B cell (primary cell): ENCODE data around the gene TAS1R1. TPM values are rescaled to one million over a fixed set of nuclear protein-coding genes. Genes with fewer than 3 reads are reported as not detected.

Experiments
- ATAC-seq: fragments of 200-7000 bp; cut with Tn5 transposase; one replicate; pipeline ENCODE4 v1.10.0; 2021; ENCODE audit warnings: low read depth, mild to moderate bottlenecking, moderate number of reproducible peaks, moderate library complexity
- CTCF ChIA-PET: fragments of 350-600 bp; sonication (Branson Sonifier 250); formaldehyde crosslinking; loops from one replicate; lab custom pipeline; 2021; ENCODE audit warnings: antibody characterized with exemption, inconsistent platforms; lab: Charles Lee
- POLR2A ChIA-PET: fragments of 350-600 bp; sonication (Branson Sonifier 250); formaldehyde crosslinking; loops from one replicate; lab custom pipeline; 2021; ENCODE audit warnings: antibody characterized with exemption; lab: Charles Lee
- DNase-seq: peaks from one replicate; pipeline ENCODE4 v3.0.0; 2013
- H2AFZ ChIP-seq: 2 replicates; pipeline ENCODE4 v1.6.1; 2012; ENCODE audit warnings: mild to moderate bottlenecking, low read depth, low read length; ENCODE audit not compliant: insufficient read depth, poor library complexity, severe bottlenecking
- H3K27ac ChIP-seq, 2 donors: 1 replicate in 1 of 2; 2 replicates in 1 of 2; pipeline ENCODE4 v1.5.1; 2012 to 2013; ENCODE audit warnings: low read length in 2 of 2, mild to moderate bottlenecking in 2 of 2, moderate library complexity in 1 of 2
- H3K27me3 ChIP-seq, 4 experiments: fragments of 200-600 bp in 1 of 4; sonication (generic) in 1 of 4; replicated peaks in 1 of 4; 1 replicate in 2 of 4; 2 replicates in 2 of 4; pipeline versions ENCODE4 v1.6.1 to v1.7.0; 2013 to 2016; ENCODE audit warnings: low read length in 3 of 4, mild to moderate bottlenecking in 2 of 4, mixed read lengths in 1 of 4, moderate library complexity in 1 of 4; ENCODE audit not compliant: insufficient read depth in 4 of 4, control insufficient read depth in 3 of 4; ENCODE audit errors: control extremely low read depth in 1 of 4
- H3K36me3 ChIP-seq, 2 experiments: replicated peaks in 1 of 2; 1 replicate in 1 of 2; 2 replicates in 1 of 2; pipeline versions ENCODE4 v1.6.1 to v1.7.1; 2013; ENCODE audit warnings: low read length in 1 of 2; ENCODE audit not compliant: insufficient read depth in 2 of 2, control insufficient read depth in 1 of 2; ENCODE audit errors: control extremely low read depth in 1 of 2, extremely low read depth in 1 of 2
- H3K4me1 ChIP-seq, 2 donors: fragments of 200-600 bp in 1 of 2; sonication (generic) in 1 of 2; 1 replicate in 1 of 2; 2 replicates in 1 of 2; pipeline versions ENCODE4 v1.5.1 to v1.6.1; 2013 to 2017; ENCODE audit warnings: low read length in 2 of 2; ENCODE audit not compliant: control insufficient read depth in 2 of 2, insufficient read depth in 2 of 2
- H3K4me2 ChIP-seq: replicated peaks from 2 replicates; pipeline ENCODE3; 2012; ENCODE audit warnings: mild to moderate bottlenecking, low read depth, low read length; ENCODE audit not compliant: poor library complexity, severe bottlenecking
- H3K4me3 ChIP-seq, 5 experiments: fragments of 200-600 bp in 1 of 5; sonication (generic) in 1 of 5; 1 replicate in 3 of 5; 2 replicates in 2 of 5; pipeline versions ENCODE4 v1.5.1 to v1.7.0; 2011 to 2016; ENCODE audit warnings: low read length in 4 of 5, mild to moderate bottlenecking in 4 of 5, low read depth in 2 of 5, control low read depth in 1 of 5, moderate library complexity in 1 of 5; ENCODE audit not compliant: insufficient read depth in 1 of 5; ENCODE audit errors: control extremely low read depth in 1 of 5, extremely low read depth in 1 of 5
- H3K79me2 ChIP-seq: fragments of 200-600 bp; sonication (generic); one replicate; pipeline ENCODE4 v1.6.0; 2016; ENCODE audit warnings: low read length; ENCODE audit not compliant: control insufficient read depth, insufficient read depth
- H3K9ac ChIP-seq: fragments of 200-600 bp; sonication (generic); 2 replicates; pipeline ENCODE4 v1.6.1; 2017; ENCODE audit warnings: mild to moderate bottlenecking, low read length, moderate library complexity
- H3K9me3 ChIP-seq, 3 donors: one replicate each; pipeline versions ENCODE4 v1.6.1 to v1.7.1; 2013; ENCODE audit warnings: low read length in 2 of 3; ENCODE audit not compliant: control insufficient read depth in 2 of 3, insufficient read depth in 1 of 3; ENCODE audit errors: control extremely low read depth in 1 of 3
- H4K20me1 ChIP-seq: 2 replicates; pipeline ENCODE4 v1.6.0; 2012; ENCODE audit warnings: mild to moderate bottlenecking, low read length; ENCODE audit not compliant: insufficient read depth, control insufficient read depth, poor library complexity, severe bottlenecking
- H3K27ac Mint-ChIP-seq: one replicate; pipeline ENCODE4 v1.8.0; 2021; ENCODE audit warnings: mixed read lengths
- H3K27me3 Mint-ChIP-seq: one replicate; pipeline ENCODE4 v1.8.0; 2021; ENCODE audit warnings: mixed read lengths
- H3K4me1 Mint-ChIP-seq: one replicate; pipeline ENCODE4 v1.8.0; 2021; ENCODE audit warnings: mixed read lengths
- H3K4me3 Mint-ChIP-seq: one replicate; pipeline ENCODE4 v1.8.0; 2021; ENCODE audit warnings: mixed read lengths
- H3K9me3 Mint-ChIP-seq: one replicate; pipeline ENCODE4 v1.8.0; 2022; ENCODE audit warnings: mixed read lengths; ENCODE audit not compliant: insufficient read depth
- EZH2 ChIP-seq: IDR thresholded peaks from 2 replicates; pipeline ENCODE4 v1.6.1; 2012; ENCODE audit warnings: borderline replicate concordance, low read depth, mild to moderate bottlenecking, moderate library complexity, low read length; ENCODE audit not compliant: insufficient read depth, poor library complexity, severe bottlenecking
- WGBS: methylation state at CpG from one replicate; pipeline ENCODE4 v1.1.5; 2013; ENCODE audit warnings: missing lambda C conversion rate; ENCODE audit not compliant: insufficient coverage; 5-methylcytosine and 5-hydroxymethylcytosine counted together
- intact Hi-C: fragments of 100-400 bp; cut with micrococcal nuclease; formaldehyde crosslinking; loops from one replicate; pipeline ENCODE4 v1.10.0; 2022
- polyA plus RNA-seq: library from polyadenylated mRNA; depleted of rRNA; stranded (reverse); fragments of >200 nt; gene quantifications from 2 replicates; pipeline ENCODE4 v1.2.3, GENCODE V29; 2012
- total RNA-seq, 2 donors: library from RNA; stranded (reverse); fragments of 120-200 nt in 1 of 2; gene quantifications; 1 replicate in 1 of 2; 2 replicates in 1 of 2; pipeline versions ENCODE4 v1.2.3 to v1.2.4, GENCODE V29; 2013 to 2022
- TF ChIP-seq, protein P1 (sequence below): fragments of 200-600 bp; IDR thresholded peaks from one replicate; pipeline ENCODE4 v1.8.0; 2022; ENCODE audit warnings: antibody characterized with exemption, mild to moderate bottlenecking

The TAS1R1 gene
- total and polyA plus RNA-seq, 2 donors (not counting 1 experiment from before 2014, with no cell fraction given) = 0.09 TPM; not detected in 1

DNA sequence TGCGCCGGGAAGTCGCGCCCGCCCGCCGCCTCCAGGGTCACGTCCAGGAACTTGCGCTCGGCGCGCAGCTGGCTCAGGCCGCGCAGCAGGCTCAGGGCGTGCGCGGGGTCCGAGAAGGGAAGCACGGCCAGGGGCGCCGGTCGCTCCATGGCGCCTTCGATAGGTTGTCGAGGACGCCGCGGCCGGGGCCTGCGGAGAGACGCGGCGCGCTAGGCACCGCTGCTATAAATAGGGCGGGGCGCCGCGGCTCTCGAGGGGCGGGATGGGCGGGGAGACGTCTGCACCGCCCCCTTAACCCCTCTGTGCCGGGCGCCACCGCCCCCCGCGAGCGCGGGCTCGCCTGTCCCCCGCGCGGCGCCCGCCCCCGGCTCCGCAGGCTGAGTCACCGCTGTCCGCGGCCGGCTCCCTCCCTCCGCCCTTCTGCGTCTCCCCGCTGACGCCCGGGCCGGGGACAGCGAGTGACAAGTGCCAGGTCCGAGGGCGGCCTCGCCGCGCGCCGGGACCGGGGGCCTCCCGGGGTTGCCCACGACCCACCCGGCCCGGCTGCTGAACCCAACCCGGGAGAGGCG, 47.6 kb downstream of the TAS1R1 start, which contains the start of gene KLHL21:
Gene KLHL21 (minus strand): TSS at position 201 of the 569 bp plus-strand sequence. CDS start 52 bp downstream, at position 149.
- peaks cover 34% of the 10 kb centered on the region for H4K20me1 ChIP-seq
- no peak for TF ChIP-seq EZH2
- TF ChIP-seq, protein P1, sequence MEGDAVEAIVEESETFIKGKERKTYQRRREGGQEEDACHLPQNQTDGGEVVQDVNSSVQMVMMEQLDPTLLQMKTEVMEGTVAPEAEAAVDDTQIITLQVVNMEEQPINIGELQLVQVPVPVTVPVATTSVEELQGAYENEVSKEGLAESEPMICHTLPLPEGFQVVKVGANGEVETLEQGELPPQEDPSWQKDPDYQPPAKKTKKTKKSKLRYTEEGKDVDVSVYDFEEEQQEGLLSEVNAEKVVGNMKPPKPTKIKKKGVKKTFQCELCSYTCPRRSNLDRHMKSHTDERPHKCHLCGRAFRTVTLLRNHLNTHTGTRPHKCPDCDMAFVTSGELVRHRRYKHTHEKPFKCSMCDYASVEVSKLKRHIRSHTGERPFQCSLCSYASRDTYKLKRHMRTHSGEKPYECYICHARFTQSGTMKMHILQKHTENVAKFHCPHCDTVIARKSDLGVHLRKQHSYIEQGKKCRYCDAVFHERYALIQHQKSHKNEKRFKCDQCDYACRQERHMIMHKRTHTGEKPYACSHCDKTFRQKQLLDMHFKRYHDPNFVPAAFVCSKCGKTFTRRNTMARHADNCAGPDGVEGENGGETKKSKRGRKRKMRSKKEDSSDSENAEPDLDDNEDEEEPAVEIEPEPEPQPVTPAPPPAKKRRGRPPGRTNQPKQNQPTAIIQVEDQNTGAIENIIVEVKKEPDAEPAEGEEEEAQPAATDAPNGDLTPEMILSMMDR = no peak
- peak within 1 kb of the TSS; percentile 99 for H3K27ac Mint-ChIP-seq
- H2AFZ ChIP-seq = peak within 1 kb of the TSS; percentile 89
- intact Hi-C loops = loop anchor here (1.0 to 2.0 kb wide), 6 partner anchors 11 to 182 kb away; partner anchors contain the start of genes CAMTA1, DNAJC11, NOL9 and PHF13
- peaks cover 40% of the 10 kb centered on the region for H3K79me2 ChIP-seq
- peak within 1 kb of the TSS; percentile 100 for H3K4me2 ChIP-seq
- WGBS = under 1% methylated on average over 83 of the region's 84 CpGs
- peak; percentile 69 for ATAC-seq
- no peaks in the 10 kb centered on the region for H3K27me3 ChIP-seq
- peak within 1 kb of the TSS; percentile 93 for H3K4me3 Mint-ChIP-seq
- H3K9me3 Mint-ChIP-seq = no peaks in the 10 kb centered on the region
- peaks cover 29 to 43% of the 10 kb centered on the region in 2 donors for H3K4me1 ChIP-seq
- peak within 1 kb of the TSS; percentile 78 for H3K9ac ChIP-seq
- H3K27me3 Mint-ChIP-seq = no peaks in the 10 kb centered on the region
- H3K4me3 ChIP-seq = peak within 1 kb of the TSS; percentile 68 to 94 (median 82)
- peak; percentile 90 for DNase-seq
- ChIA-PET POLR2A (interaction anchor here (0.5 to 3.4 kb wide), 7 partner anchors 9 to 48 kb away, joined by 3 to 21 read pairs (median 8); partner anchors contain the start of genes NOL9, PHF13, TAS1R1 and THAP3), CTCF (interaction anchor here (1.1 to 5.4 kb wide), 4 partner anchors 13 to 48 kb away, joined by 3 to 33 read pairs (median 12); partner anchors contain the start of genes NOL9, TAS1R1 and THAP3)
- peaks cover 38% of the 10 kb centered on the region for H3K4me1 Mint-ChIP-seq
- peaks cover 0 to 3% of the 10 kb centered on the region in 2 experiments for H3K36me3 ChIP-seq
- H3K27ac ChIP-seq = peak within 1 kb of the TSS; percentile 94 to 95
- H3K9me3 ChIP-seq = no peaks in the 10 kb centered on the region
